ENCODE results near the gene PSME3. TPM values are rescaled to one million over a fixed set of nuclear protein-coding genes. Genes with fewer than 3 reads are reported as not detected.

PSME3 gene
- total and polyA plus RNA-seq, 2 of the 13 experiments (the other 11 are each of a cell fraction or from before 2014, with no cell fraction given) = 66.3 to 135 TPM

DNA sequence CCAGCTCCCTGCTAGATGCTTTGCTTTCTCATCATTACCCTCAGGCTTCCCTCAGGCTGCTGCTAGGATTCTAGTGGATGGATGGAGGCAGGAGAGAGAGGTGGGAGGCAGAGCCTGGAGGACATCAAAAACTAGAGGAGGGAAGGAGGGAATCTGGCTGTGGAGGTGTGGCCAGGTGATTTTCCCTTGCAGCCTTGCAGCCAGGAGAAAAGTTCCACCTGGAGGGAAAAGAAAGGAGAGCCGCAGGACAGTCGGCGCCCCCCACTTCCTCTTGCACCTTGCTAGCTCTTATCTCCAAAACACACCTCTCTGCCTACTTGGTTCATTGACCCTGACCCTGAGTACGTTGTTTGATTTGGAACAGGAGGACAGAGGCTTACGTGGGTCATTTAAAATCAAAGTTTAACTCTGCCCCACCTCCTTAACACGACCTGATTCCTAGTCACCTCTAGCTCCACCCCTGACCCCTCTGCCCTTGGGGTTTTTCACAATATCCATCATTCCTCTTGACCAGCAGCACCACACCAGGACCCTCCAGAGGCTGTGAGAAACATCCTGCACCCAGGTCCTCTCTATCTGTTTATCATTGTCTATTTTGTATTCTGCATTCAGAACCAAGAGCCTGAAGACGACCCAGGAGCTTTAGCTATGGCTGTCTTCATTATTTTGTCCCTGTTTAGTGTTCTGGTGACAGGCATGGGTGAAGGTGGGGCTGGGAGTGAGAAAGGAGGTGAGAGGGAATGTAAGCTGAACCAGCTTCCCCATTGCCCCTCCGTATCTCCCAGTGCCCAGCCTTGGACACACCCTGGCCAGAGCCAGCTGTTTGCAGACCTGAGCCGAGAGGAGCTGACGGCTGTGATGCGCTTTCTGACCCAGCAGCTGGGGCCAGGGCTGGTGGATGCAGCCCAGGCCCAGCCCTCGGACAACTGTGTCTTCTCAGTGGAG is 33.7 kb downstream of the PSME3 start (continued):
- TF ChIP-seq ZNF609 (CRISPR knock-in tag; IDR thresholded peaks at IDR 0.05; ENCODE audit: borderline replicate concordance) (peak; percentile 97), NONO (IDR thresholded peaks at IDR 0.05) (no peak), NONO (CRISPR knock-in tag; conservative IDR thresholded peaks at IDR 0.05) (peak; percentile 53; the same call in 1 of the 2 replicates), NCOA2 (CRISPR knock-in tag; IDR thresholded peaks at IDR 0.05) (peak; percentile 86), HDAC6 (IDR thresholded peaks at IDR 0.05; ENCODE audit: low read depth, low read length) (no peak), ZNF543 (CRISPR knock-in tag; IDR thresholded peaks at IDR 0.05) (peak; percentile 83), KLF16 (CRISPR knock-in tag; IDR thresholded peaks at IDR 0.05) (peak in 1 of 2 experiments; percentile 77; a peak in 1 of 4 replicates), GABPA (IDR thresholded peaks at IDR 0.05; ENCODE audit: low read depth, low read length) (no peak), GABPA (CRISPR knock-in tag; IDR thresholded peaks at IDR 0.05; ENCODE audit: low read depth) (peak; percentile 65), ZMYM3 (CRISPR knock-in tag; IDR thresholded peaks at IDR 0.05) (peak; percentile 69), ZNF513 (CRISPR knock-in tag; conservative IDR thresholded peaks at IDR 0.05) (no peak), ZNF878 (CRISPR knock-in tag; IDR thresholded peaks at IDR 0.05) (0 out of 2 replicates have a peak, but pooled peaks have one; percentile 56), MIER2 (CRISPR knock-in tag; IDR thresholded peaks at IDR 0.05) (peak; percentile 6; the same call in 1 of the 2 replicates), ZNF362 (CRISPR knock-in tag; IDR thresholded peaks at IDR 0.05; ENCODE audit: borderline replicate concordance) (peak; percentile 77; the same call in 1 of the 2 replicates), SMC3 (IDR thresholded peaks at IDR 0.05; ENCODE audit: low read length) (0 out of 2 replicates have a peak, but pooled peaks have one; percentile 9), ZNF274 (CRISPR knock-in tag; IDR thresholded peaks at IDR 0.05) (peak; percentile 44; the same call in 1 of the 2 replicates)
- TF ChIP-seq, protein P1, sequence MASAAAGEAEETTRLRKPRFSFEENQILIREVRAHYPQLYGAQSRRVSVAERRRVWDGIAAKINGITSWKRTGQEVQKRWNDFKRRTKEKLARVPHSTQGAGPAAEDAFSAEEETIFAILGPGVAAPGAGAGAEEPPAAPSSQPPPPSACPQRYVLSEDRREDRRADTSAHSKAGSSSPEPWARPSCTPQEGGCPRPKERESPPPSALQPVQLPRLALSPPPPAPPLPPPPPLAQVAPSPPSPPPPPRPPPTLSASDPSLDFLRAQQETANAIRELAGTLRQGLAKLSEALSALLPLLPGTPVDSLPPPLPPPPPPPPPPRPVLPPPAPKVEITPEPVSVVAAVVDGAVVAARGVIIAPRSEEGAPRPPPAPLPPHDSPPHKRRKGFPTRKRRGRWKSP (CRISPR knock-in tag; IDR thresholded peaks at IDR 0.05) = 0 out of 2 replicates have a peak, but pooled peaks have one; percentile 21
- TF ChIP-seq, protein P2, sequence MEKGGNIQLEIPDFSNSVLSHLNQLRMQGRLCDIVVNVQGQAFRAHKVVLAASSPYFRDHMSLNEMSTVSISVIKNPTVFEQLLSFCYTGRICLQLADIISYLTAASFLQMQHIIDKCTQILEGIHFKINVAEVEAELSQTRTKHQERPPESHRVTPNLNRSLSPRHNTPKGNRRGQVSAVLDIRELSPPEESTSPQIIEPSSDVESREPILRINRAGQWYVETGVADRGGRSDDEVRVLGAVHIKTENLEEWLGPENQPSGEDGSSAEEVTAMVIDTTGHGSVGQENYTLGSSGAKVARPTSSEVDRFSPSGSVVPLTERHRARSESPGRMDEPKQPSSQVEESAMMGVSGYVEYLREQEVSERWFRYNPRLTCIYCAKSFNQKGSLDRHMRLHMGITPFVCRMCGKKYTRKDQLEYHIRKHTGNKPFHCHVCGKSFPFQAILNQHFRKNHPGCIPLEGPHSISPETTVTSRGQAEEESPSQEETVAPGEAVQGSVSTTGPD (CRISPR knock-in tag; IDR thresholded peaks at IDR 0.05) = peak; percentile 70; the same call in 1 of the 2 replicates

Measured in HepG2 (cell line).